Type B pancreatic cell (in vitro differentiated cells): ENCODE results near the gene ASPRV1. TPM values are rescaled to one million over a fixed set of nuclear protein-coding genes. Genes with fewer than 3 reads are reported as not detected.

Source experiments
- total RNA-seq: library from RNA; stranded (reverse); gene quantifications from 2 replicates; pipeline ENCODE4 v1.2.1, GENCODE V29; 2021; ENCODE audit warnings: low replicate concordance

The ASPRV1 gene
- total RNA-seq, 1 donor from 2014 or later: 1.3 TPM

Other genes starting within 250 kb of the ASPRV1 start
- 84.5 and 152 TPM in 2 replicates for gene ANXA4, start 219.5 kb downstream of the ASPRV1 start, total RNA-seq
- 23.0 and 23.1 TPM in 2 replicates for gene GMCL1, start 132.0 kb downstream of the ASPRV1 start, total RNA-seq
- gene SNRNP27, start 67.7 kb downstream of the ASPRV1 start, total RNA-seq: 35.3 and 43.1 TPM in 2 replicates
- 14.0 and 23.1 TPM in 2 replicates for gene MXD1, start 46.5 kb downstream of the ASPRV1 start, total RNA-seq
- gene PCBP1, start 125.8 kb upstream of the ASPRV1 start, total RNA-seq: 316 and 349 TPM in 2 replicates
- 15.5 and 18.8 TPM in 2 replicates for gene C2orf42, start 229.4 kb upstream of the ASPRV1 start, total RNA-seq